Stimulated activated CD4-positive, alpha-beta T cell treated with anti-CD3 and anti-CD28 coated beads, Interleukin-1b, Interleukin-23, amount 100 ng/mL, for 24 hours (primary cell): ENCODE data around the gene PRSS2.

Experiments used
- DNase-seq, 4 experiments: peaks; one replicate each; pipeline ENCODE4 v3.0.0-alpha.2; 2020; ENCODE audit warnings: low read depth in 4 of 4, low spot score in 1 of 4

The PRSS2 gene

DNA sequence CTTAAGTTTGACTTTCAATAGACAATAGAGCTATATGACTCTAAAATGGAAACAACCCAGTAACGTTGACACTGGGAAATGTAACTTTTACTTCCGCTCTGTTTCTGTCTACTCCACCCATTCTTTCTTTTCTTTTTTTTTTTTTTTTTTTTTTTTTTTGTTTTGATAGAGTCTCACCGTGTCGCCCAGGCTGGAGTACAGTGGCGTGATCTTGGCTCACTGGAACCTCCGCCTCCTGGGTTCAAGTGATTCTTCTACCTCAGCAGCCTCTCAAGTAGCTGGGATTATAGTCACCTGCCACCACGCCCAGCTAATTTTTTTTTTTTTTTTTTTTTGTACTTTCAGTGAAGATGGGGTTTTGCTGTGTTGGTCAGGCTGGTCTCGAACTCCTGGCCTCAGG, 13.9 kb downstream of the PRSS2 start:
- DNase-seq: no peak

DNA sequence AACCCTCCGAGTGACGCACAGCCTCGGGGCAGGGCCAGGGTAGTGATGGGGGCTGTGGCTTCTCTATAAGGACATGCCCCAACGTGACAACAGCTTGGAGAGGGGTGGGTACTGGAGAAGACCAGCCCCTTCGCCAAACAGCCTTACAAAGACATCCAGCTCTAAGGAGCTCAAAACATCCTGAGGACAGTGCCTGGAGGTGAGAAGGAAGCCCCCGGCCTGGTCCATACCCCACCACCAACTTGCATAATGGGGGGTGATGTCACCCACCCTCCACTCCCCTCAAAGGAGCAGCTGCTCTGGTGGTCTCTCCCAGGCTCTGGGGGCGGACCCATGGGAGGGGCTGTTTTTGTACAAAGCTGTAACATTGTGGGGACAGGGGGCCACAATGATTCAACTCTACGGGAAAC, 15.1 kb downstream of the PRSS2 start:
- DNase-seq: no peak

DNA sequence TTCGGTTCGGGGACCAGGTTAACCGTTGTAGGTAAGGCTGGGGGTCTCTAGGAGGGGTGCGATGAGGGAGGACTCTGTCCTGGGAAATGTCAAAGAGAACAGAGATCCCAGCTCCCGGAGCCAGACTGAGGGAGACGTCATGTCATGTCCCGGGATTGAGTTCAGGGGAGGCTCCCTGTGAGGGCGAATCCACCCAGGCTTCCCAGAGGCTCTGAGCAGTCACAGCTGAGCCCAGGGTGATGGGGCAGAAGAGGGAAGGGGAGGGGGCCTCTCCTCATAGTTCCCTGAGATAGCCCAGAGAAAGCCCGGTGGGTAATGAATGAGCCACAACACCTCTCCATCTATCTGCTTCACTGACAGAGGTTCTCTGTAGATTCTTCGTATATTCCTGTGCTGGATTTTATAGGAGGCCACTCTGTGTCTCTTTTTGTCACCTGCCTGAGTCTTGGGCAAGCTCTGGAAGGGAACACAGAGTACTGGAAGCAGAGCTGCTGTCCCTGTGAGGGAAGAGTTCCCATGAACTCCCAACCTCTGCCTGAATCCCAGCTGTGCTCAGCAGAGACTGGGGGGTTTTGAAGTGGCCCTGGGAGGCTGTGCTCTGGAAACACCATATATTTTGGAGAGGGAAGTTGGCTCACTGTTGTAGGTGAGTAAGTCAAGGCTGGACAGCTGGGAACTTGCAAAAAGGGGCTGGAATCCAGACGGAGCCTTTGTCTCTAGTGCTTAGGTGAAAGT, 16.4 kb downstream of the PRSS2 start:
- DNase-seq: no peak

DNA sequence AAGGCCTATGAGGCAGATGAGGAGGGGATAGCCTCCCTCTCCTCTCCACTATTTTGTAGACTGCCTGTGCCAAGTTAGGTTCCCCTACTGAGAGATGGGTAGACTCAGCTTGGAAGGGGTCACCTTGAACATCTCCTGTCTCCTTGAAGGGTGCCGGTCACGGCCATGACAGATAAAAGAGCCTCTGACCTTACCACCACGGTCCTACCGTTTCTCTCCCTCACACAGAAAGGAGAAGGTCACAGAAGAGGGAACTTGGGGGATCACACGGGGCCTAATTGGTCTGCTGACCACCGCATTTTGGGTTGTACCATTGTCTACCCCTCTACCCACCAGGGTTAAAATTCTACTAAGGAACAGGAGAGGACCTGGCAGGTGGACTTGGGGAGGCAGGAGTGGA, 17.0 kb downstream of the PRSS2 start:
- DNase-seq: no peak

DNA sequence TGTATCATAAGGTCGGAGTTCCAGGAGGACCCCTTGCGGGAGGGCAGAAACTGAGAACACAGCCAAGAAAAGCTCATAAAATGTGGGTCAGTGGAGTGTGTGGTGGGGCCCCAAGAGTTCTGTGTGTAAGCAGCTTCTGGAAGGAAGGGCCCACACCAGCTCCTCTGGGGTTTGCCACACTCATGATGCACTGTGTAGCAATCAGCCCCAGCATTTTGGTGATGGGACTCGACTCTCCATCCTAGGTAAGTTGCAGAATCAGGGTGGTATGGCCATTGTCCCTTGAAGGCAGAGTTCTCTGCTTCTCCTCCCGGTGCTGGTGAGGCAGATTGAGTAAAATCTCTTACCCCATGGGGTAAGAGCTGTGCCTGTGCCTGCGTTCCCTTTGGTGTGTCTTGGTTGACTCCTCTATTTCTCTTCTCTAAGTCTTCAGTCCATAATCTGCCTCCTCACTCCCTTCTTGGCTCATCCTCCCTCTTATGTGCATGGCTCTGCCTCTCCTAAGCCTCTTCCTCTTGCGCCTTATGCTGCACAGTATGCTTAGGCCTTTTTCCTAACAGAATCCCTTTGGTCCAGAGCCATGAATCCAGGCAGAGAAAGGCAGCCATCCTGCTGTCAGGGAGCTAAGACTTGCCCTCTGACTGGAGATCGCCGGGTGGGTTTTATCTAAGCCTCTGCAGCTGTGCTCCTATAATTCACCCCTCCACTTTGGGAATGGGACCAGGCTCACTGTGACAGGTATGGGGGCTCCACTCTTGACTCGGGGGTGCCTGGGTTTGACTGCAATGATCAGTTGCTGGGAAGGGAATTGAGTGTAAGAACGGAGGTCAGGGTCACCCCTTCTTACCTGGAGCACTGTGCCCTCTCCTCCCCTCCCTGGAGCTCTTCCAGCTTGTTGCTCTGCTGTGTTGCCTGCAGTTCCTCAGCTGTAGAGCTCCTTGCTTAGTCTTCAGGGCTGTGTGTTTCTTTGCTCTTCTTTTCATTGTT, 17.8 kb downstream of the PRSS2 start:
- no peak for DNase-seq

DNA sequence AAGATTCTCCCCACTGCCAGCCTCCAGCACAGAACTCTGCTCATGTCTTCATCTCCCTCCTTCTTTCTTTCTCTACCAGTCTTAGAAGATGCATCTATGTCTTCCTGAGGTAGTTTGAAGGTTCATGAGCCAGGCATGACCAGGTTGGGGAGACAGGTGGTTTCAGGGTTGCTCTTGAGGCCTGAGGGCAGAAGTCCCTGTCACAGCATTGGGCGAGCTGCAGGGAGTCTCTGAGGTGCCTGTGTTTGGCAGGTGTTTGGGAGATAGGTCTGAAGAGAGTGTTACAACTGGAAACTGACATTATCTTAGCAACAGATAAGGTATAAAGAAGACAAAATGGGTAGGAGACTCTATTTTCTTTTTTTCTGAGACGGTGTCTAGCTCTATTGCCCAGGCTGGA, 18.7 kb downstream of the PRSS2 start:
- DNase-seq: no peak

DNA sequence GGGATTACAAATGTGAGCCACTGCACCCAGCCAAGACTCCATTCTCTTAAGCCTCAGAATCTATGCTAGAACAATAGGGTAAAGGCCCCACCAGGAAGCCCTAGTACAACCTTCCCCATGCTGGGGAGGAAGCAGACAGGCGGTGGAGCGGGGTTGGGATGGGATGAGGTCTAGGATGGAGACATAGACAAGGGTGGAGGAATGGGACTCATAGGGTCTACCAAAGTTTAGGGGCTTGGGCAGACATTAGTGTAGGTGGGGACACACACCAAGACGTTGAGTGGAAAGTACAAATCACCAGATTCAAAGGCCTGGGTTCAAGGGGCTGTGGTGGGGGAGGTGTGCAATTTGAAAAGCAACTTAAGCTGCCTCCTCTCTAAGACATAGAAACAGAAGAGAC, 19.3 kb downstream of the PRSS2 start:
- no peak for DNase-seq

DNA sequence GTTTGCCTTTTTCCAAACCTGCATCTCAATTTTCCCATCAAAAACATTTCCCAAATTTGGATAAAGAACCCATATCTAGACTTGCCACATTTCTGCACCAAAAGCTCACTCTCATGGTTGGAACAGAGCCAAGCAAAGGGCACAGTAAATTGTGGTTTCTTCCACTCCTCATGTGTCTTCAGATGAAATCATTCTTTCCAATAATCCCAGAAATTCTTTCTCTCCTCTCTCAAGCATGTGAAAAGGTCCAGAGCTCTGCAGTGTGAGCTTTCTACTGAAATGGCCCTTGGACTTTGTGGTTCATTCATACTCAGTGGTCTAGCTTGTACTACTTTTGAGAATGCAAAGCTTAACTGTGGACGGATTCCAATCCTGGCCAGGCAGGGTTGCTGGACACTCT, 19.8 kb downstream of the PRSS2 start:
- no peak for DNase-seq

DNA sequence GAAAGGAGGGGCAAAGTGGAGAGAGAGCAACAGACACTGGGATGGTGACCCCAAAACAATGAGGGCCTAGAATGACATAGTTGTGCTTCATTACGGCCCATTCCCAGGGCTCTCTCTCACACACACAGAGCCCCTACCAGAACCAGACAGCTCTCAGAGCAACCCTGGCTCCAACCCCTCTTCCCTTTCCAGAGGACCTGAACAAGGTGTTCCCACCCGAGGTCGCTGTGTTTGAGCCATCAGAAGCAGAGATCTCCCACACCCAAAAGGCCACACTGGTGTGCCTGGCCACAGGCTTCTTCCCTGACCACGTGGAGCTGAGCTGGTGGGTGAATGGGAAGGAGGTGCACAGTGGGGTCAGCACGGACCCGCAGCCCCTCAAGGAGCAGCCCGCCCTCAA, 20.7 kb downstream of the PRSS2 start:
- DNase-seq: no peak

DNA sequence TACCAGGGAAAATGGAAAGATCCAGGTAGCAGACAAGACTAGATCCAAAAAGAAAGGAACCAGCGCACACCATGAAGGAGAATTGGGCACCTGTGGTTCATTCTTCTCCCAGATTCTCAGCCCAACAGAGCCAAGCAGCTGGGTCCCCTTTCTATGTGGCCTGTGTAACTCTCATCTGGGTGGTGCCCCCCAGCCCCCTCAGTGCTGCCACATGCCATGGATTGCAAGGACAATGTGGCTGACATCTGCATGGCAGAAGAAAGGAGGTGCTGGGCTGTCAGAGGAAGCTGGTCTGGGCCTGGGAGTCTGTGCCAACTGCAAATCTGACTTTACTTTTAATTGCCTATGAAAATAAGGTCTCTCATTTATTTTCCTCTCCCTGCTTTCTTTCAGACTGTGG, 21.4 kb downstream of the PRSS2 start:
- no peak for DNase-seq

DNA sequence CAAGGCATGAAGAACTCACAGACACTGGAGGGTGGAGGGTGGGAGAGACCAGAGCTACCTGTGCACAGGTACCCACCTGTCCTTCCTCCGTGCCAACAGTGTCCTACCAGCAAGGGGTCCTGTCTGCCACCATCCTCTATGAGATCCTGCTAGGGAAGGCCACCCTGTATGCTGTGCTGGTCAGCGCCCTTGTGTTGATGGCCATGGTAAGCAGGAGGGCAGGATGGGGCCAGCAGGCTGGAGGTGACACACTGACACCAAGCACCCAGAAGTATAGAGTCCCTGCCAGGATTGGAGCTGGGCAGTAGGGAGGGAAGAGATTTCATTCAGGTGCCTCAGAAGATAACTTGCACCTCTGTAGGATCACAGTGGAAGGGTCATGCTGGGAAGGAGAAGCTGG, 21.8 kb downstream of the PRSS2 start:
- DNase-seq: no peak

DNA sequence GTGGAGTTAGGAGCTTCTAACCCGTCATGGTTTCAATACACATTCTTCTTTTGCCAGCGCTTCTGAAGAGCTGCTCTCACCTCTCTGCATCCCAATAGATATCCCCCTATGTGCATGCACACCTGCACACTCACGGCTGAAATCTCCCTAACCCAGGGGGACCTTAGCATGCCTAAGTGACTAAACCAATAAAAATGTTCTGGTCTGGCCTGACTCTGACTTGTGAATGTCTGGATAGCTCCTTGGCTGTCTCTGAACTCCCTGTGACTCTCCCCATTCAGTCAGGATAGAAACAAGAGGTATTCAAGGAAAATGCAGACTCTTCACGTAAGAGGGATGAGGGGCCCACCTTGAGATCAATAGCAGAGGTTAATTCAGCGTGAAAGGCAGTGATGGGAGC, 22.4 kb downstream of the PRSS2 start:
- no peak for DNase-seq

DNA sequence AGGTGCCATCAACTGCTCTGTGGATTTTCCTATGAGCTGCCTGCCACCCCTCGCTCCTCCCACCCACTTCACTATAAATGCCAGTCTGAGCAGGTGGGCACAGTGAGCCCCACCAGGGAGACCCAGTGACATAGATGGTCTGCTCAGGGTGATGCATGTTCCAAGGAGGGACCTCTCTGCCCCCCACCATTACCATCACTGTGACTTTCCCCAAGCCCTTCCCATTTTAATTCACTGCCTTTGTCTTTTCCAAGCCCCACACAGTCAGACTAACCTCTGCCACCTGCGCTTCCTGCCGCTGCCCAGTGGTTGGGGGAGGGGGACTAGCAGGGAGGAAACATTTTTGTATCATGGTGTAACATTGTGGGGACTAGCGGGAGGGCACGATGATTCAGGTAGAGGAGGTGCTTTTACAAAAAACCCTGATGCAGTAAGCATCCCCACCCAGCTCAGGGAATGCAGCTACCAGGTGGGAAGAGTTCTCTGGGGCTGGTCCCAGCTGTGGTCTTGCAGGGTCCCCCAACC, 24.6 kb downstream of the PRSS2 start:
- DNase-seq: no peak

DNA sequence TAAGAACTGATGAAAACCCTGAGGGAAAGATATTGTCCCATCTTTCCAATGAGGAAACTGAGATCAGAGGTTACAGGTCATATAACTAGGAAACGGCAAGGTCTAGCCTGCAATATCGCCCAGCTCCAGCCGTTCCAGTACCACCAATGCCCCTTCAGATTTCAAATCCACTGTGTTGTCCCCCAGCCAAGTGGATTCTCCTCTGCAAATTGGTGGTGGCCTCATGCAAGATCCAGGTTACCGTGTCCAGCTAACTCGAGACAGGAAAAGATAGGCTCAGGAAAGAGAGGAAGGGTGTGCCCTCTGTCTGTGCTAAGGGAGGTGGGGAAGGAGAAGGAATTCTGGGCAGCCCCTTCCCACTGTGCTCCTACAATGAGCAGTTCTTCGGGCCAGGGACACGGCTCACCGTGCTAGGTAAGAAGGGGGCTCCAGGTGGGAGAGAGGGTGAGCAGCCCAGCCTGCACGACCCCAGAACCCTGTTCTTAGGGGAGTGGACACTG, 25.3 kb downstream of the PRSS2 start:
- no peak for DNase-seq

DNA sequence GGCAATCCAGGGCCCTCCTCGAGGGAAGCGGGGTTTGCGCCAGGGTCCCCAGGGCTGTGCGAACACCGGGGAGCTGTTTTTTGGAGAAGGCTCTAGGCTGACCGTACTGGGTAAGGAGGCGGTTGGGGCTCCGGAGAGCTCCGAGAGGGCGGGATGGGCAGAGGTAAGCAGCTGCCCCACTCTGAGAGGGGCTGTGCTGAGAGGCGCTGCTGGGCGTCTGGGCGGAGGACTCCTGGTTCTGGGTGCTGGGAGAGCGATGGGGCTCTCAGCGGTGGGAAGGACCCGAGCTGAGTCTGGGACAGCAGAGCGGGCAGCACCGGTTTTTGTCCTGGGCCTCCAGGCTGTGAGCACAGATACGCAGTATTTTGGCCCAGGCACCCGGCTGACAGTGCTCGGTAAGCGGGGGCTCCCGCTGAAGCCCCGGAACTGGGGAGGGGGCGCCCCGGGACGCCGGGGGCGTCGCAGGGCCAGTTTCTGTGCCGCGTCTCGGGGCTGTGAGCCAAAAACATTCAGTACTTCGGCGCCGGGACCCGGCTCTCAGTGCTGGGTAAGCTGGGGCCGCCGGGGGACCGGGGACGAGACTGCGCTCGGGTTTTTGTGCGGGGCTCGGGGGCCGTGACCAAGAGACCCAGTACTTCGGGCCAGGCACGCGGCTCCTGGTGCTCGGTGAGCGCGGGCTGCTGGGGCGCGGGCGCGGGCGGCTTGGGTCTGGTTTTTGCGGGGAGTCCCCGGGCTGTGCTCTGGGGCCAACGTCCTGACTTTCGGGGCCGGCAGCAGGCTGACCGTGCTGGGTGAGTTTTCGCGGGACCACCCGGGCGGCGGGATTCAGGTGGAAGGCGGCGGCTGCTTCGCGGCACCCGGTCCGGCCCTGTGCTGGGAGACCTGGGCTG, 26.0 kb downstream of the PRSS2 start:
- DNase-seq: no peak

DNA sequence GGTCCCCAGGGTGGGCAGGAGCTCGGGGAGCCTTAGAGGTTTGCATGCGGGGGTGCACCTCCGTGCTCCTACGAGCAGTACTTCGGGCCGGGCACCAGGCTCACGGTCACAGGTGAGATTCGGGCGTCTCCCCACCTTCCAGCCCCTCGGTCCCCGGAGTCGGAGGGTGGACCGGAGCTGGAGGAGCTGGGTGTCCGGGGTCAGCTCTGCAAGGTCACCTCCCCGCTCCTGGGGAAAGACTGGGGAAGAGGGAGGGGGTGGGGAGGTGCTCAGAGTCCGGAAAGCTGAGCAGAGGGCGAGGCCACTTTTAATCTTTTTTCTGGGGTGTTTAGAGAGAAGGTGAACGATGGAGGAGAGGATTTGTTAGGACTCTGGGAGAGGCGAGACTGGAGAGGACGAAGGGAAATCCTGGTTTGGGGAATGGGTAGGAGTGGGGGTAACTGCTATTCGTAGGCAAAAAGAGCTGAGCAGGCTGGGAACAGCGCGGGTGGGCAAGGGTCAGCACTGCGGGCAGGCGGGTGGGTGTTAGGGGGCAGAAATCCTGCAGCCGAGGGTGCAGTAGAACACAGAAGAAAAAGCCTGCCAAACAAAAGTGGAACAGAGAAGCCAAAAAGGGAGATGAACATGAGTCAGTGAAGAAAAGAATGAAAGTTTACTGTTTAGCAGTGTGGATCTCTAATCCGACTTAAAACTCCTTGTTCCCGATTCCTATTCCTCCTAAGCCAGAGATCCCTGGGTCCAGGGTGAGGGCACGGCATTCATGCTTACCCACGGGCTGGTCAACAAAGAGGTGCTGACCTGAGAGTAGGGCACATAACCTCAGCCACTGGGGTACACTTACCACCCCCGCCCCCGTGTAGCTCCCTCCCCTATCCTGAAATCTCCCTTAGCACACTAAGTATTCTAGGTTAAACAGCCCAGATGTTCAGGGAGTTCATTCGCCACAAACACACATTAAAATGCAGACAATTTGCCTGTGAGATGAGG, 26.9 kb downstream of the PRSS2 start:
- DNase-seq: no peak

DNA sequence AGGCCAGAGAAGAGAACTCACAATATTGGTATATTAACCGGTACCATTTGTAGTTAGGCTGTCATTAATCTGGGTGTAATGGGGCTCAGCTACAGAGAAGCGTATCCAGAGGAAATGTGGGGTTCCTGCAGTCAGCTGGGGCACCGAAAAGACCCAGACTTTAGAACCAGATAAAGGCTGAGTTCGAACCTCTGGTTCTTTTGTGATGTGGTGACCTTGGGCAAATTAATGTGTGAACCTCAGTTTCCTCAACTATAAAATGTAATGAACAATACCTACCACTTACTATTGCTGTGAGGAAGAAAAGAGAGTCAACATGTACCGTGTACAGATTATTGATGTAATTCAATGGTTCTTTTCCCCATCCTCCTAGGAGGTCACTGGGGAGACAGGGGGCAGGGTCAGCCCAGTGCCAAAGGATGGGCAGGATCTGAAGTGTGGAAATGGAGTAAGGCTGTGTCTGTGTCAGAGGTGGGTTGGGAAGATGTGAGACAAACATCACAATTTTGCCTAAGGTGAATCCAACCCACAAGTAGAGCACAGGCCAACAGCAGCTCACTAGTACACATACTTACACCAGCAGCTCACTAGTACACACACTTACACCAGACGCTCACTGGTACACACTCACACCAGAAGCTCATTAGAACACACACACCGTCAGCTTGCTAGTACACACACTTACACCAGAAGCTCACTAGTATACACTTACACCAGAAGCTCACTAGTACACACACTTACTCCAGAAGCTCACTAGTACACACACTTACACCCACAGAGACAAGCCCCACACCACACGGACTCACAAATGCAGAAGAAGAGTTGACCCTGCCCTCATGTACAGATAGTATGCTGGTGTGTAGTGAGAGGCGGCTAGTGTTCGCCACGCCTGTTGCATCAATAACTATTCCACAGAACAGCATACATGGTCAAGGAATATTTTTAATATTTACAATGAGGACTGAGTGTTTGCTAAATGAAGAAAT, 28.0 kb downstream of the PRSS2 start:
- no peak for DNase-seq

DNA sequence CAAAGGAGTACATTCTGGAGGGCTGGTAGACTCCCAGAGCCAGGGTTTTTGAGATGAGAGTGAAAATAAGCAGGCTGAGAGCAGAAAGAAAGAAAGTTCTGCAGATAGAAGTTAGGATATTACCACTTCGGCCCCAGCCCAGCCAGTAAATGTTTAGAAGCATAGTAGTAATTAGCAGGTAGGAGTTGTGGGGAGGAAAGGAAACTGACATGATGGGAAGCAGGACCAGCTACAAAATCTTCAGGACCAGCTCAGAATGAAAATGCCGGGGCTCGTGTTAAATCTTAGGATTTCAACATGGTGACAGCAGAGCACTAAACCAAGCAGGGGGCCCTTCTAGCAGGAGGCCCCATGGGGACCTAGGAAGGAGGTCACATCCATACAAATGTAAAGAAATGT, 28.7 kb downstream of the PRSS2 start:
- DNase-seq: no peak

DNA sequence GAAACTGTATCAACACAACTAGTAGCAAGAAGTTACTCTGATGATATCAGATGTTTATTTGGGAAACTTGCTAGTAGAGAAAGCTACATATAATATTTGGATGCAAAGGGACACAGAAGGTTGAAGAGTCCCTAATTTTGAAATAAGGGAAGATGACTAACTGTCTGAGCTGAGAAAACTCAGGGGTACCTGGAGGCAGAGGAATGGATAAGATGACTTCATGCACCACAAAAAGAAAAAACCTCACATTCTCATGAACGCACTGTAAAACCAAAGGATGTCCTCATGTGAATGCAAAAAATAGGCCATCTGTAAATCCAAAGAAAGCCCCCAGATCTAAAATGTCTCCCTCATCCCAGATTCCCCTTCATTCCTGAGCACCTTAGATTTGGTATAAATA, 29.3 kb downstream of the PRSS2 start:
- DNase-seq: no peak
